HepG2 (cell line): ENCODE results near the gene FAM110A. TPM values are rescaled to one million over a fixed set of nuclear protein-coding genes. Genes with fewer than 3 reads are reported as not detected.
"Not testable (repeated sequence)": the region's sequence is repeated elsewhere in the genome, so short reads cannot be mapped to it uniquely, and the experiment has no call there.

Source experiments
- ATAC-seq: fragments of 200-7000 bp; cut with Tn5 transposase; 3 replicates; pipeline ENCODE4 v1.9.1; 2020; ENCODE audit warnings: mild to moderate bottlenecking, moderate library complexity
- BruUV-seq: library from RNA; stranded (reverse); fragments of 400-500 nt; replicated peaks from 2 replicates; lab custom pipeline; 2021; lab: Mats Ljungman, UMichigan
- CTCF ChIA-PET: fragments of 300-600 bp; formaldehyde crosslinking; extraction: SDS; loops from one replicate; lab custom pipeline; 2021; ENCODE audit warnings: low total read pairs, inconsistent platforms, low intra/inter-chr PET ratio; lab: Yijun Ruan, JAX
- POLR2A ChIA-PET: fragments of 350-600 bp; sonication (Branson Sonifier 250); formaldehyde crosslinking; loops from one replicate; lab custom pipeline; 2020; ENCODE audit warnings: antibody characterized with exemption, inconsistent platforms; lab: Yijun Ruan, JAX
- DNase-seq: peaks from one replicate; pipeline ENCODE4 v3.0.0-alpha.2; 2015; ENCODE audit warnings: low spot score
- FAIRE-seq: peaks from 3 replicates; lab custom pipeline; 2011; peaks lifted over from hg19 to GRCh38; lab: Jason Lieb, UNC
- H2AFZ ChIP-seq: one replicate; pipeline ENCODE4 v1.6.1; 2011; ENCODE audit warnings: low read length, inconsistent platforms
- H3K27ac ChIP-seq: fragments of 300-600 bp; 3 replicates; pipeline ENCODE4 v1.8.0; 2011; ENCODE audit warnings: mixed run types, mild to moderate bottlenecking, mixed read lengths, low read length, inconsistent platforms; ENCODE audit not compliant: insufficient read depth; ENCODE audit errors: extremely low read length
- H3K27me3 ChIP-seq, 2 experiments: fragments of 200-600 bp in 1 of 2; 2 replicates in 1 of 2; 3 replicates in 1 of 2; pipeline versions ENCODE4 v1.6.0 to v1.8.0; 2011; ENCODE audit warnings: low read length in 2 of 2, mild to moderate bottlenecking in 2 of 2, moderate library complexity in 2 of 2, inconsistent platforms in 1 of 2; ENCODE audit not compliant: insufficient read depth in 2 of 2, control insufficient read depth in 1 of 2
- H3K36me3 ChIP-seq, 2 experiments: fragments of 200-600 bp in 1 of 2; replicated peaks in 1 of 2; 2 replicates in 1 of 2; 3 replicates in 1 of 2; pipeline versions ENCODE4 v1.5.1 to v1.8.0; 2011; ENCODE audit warnings: low read length in 2 of 2, inconsistent platforms in 1 of 2; ENCODE audit not compliant: insufficient read depth in 2 of 2, control insufficient read depth in 1 of 2
- H3K4me1 ChIP-seq: 2 replicates; pipeline ENCODE4 v1.5.1; 2012; ENCODE audit warnings: low read length, inconsistent platforms; ENCODE audit not compliant: insufficient read depth
- H3K4me2 ChIP-seq: 2 replicates; pipeline ENCODE4 v1.6.0; 2011; ENCODE audit warnings: low read depth, low read length, inconsistent platforms
- H3K4me3 ChIP-seq, 3 experiments: fragments of 200-600 bp in 1 of 3; sonication (generic), shearing (Covaris generic) in 1 of 3; replicated peaks in 1 of 3; 2 replicates each; pipeline ENCODE4 v1.5.1; 2011 to 2016; ENCODE audit warnings: low read length in 3 of 3, inconsistent platforms in 2 of 3, low read depth in 2 of 3, mild to moderate bottlenecking in 2 of 3, control low read depth in 1 of 3, mixed read lengths in 1 of 3; ENCODE audit not compliant: insufficient read depth in 1 of 3
- H3K79me2 ChIP-seq: one replicate; pipeline ENCODE4 v1.6.1; 2011; ENCODE audit warnings: low read length, inconsistent platforms; ENCODE audit not compliant: insufficient read depth
- H3K9ac ChIP-seq: 2 replicates; pipeline ENCODE4 v1.6.0; 2011; ENCODE audit warnings: mild to moderate bottlenecking, low read depth, low read length, inconsistent platforms; ENCODE audit not compliant: insufficient read depth
- H3K9me3 ChIP-seq: 2 replicates; pipeline ENCODE4 v1.5.1; 2012; ENCODE audit warnings: mild to moderate bottlenecking, low read length
- H4K20me1 ChIP-seq: 2 replicates; pipeline ENCODE4 v1.6.0; 2011; ENCODE audit warnings: inconsistent platforms, mild to moderate bottlenecking, low read length, moderate library complexity; ENCODE audit not compliant: insufficient read depth
- CEBPZ ChIP-seq: IDR thresholded peaks from 2 replicates; pipeline ENCODE4 v1.6.1; 2012; ENCODE audit warnings: low read length, improper control_type of control experiment
- MLLT10 ChIP-seq: sonication (generic); formaldehyde crosslinking; IDR thresholded peaks from 2 replicates; pipeline ENCODE4 v1.4.0; 2020; ENCODE audit warnings: missing genetic modification reagents
- RBM22 ChIP-seq: fragments of 200-400 bp; formaldehyde crosslinking; optimal IDR thresholded peaks from 2 replicates; pipeline ENCODE3; 2017; ENCODE audit warnings: mild to moderate bottlenecking, low read length, moderate library complexity
- STAG1 ChIP-seq: sonication (generic); formaldehyde crosslinking; IDR thresholded peaks from 2 replicates; pipeline ENCODE4 v1.4.0; 2020; ENCODE audit warnings: missing genetic modification reagents
- ZFP36 ChIP-seq: fragments of 150-350 bp; IDR thresholded peaks from 2 replicates; pipeline ENCODE4 v1.6.1; 2018; ENCODE audit warnings: borderline replicate concordance, low read length, low read depth; ENCODE audit not compliant: partially characterized antibody
- ZNF724P ChIP-seq: sonication (generic); formaldehyde crosslinking; IDR thresholded peaks from 2 replicates; pipeline ENCODE4 v1.8.0; 2022; ENCODE audit warnings: missing genetic modification reagents, borderline replicate concordance
- WGBS: methylation state at CpG from one replicate; pipeline ENCODE4 v1.1.6; 2017; ENCODE audit warnings: low lambda C conversion rate; 5-methylcytosine and 5-hydroxymethylcytosine counted together
- in situ Hi-C: cut with HindIII; loops from 2 replicates; pipeline ENCODE4 v1.10.0; 2017; ENCODE audit warnings: low pct_unique_long_range_greater_than_20kb; ENCODE audit not compliant: extremely low pct_ligation_motif_present
- intact Hi-C: fragments of 100-400 bp; cut with micrococcal nuclease; formaldehyde crosslinking; loops from one replicate; pipeline ENCODE4 v1.10.0; 2022; ENCODE audit not compliant: unreplicated experiment
- polyA plus RNA-seq, 8 experiments: library from polyadenylated mRNA; depleted of rRNA in 3 of 8; stranded (reverse) in 7 of 8; unstranded in 1 of 8; fragments of >200 nt; fragmentation: Illumina TruSeq in 4 of 8; extraction: Trizol in 4 of 8; gene quantifications; 2 replicates each; pipeline versions ENCODE4 v1.2.1 to v1.2.3, GENCODE V29; 2011 to 2016; ENCODE audit warnings: low read depth in 4 of 8, missing spikeins in 1 of 8, mixed read lengths in 1 of 8; ENCODE audit not compliant: insufficient read depth in 1 of 8
- total RNA-seq, 5 experiments: library from RNA; depleted of rRNA; stranded (reverse); fragments of >200 nt; fragmentation: Illumina TruSeq; extraction: Trizol; gene quantifications; 2 replicates each; pipeline ENCODE4 v1.2.3, GENCODE V29; 2016; ENCODE audit warnings: low read depth in 1 of 5
- TF ChIP-seq, protein P1 (sequence below): sonication (generic); formaldehyde crosslinking; IDR thresholded peaks from 2 replicates; pipeline ENCODE4 v1.5.1; 2020; ENCODE audit warnings: mild to moderate bottlenecking, missing genetic modification reagents, moderate library complexity

FAM110A gene
- total and polyA plus RNA-seq, 2 of the 13 experiments (the other 11 are each of a cell fraction or from before 2014, with no cell fraction given), result 1.9 TPM

DNA sequence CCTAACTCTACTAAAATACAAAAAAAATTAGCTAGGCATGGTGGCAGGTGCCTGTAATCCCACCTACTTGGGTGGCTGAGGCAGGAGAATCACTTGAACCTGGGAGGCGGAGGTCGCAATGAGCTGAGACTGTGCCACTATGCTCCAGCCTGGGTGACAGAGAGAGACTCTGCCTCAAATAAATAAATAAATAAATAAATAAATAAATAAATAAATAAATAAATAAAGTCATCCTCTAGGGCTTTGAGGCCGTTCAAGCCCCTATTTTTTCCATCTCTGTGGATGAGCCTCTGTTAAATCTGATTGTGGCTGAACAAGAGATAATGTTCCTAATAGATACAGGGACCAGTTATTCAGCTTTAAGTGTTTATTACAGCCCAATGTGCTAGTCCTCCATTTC is 31.8 kb upstream of the FAM110A start (continued):
- TF ChIP-seq, protein P1, sequence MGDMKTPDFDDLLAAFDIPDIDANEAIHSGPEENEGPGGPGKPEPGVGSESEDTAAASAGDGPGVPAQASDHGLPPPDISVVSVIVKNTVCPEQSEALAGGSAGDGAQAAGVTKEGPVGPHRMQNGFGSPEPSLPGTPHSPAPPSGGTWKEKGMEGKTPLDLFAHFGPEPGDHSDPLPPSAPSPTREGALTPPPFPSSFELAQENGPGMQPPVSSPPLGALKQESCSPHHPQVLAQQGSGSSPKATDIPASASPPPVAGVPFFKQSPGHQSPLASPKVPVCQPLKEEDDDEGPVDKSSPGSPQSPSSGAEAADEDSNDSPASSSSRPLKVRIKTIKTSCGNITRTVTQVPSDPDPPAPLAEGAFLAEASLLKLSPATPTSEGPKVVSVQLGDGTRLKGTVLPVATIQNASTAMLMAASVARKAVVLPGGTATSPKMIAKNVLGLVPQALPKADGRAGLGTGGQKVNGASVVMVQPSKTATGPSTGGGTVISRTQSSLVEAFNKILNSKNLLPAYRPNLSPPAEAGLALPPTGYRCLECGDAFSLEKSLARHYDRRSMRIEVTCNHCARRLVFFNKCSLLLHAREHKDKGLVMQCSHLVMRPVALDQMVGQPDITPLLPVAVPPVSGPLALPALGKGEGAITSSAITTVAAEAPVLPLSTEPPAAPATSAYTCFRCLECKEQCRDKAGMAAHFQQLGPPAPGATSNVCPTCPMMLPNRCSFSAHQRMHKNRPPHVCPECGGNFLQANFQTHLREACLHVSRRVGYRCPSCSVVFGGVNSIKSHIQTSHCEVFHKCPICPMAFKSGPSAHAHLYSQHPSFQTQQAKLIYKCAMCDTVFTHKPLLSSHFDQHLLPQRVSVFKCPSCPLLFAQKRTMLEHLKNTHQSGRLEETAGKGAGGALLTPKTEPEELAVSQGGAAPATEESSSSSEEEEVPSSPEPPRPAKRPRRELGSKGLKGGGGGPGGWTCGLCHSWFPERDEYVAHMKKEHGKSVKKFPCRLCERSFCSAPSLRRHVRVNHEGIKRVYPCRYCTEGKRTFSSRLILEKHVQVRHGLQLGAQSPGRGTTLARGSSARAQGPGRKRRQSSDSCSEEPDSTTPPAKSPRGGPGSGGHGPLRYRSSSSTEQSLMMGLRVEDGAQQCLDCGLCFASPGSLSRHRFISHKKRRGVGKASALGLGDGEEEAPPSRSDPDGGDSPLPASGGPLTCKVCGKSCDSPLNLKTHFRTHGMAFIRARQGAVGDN (CRISPR knock-in tag), result no peak
- no peak for TF ChIP-seq STAG1 (CRISPR knock-in tag)

GRCh38 chr20:805713-806112 is 27.8 kb upstream of the FAM110A start:
- Histone ChIP-seq H3K9me3 (peaks cover 30% of the 10 kb centered on the region), H3K27me3 (peaks cover 0 to 4% of the 10 kb centered on the region in 2 experiments; a peak in 2 of 5 replicates), H3K4me2 (no peak overlapping the region), H3K4me3 (no peak overlapping the region), H3K9ac (no peak overlapping the region), H3K36me3 (no peaks in the 10 kb centered on the region), H4K20me1 (no peaks in the 10 kb centered on the region), H3K27ac (no peak overlapping the region), H2AFZ (no peak overlapping the region), H3K79me2 (no peaks in the 10 kb centered on the region), H3K4me1 (no peaks in the 10 kb centered on the region)
- WGBS, result 1% methylated on average over 1 of the region's 1 CpG
- no peak for DNase-seq
- POLR2A ChIA-PET, result no interaction called here
- in situ Hi-C loops, result no loop called here
- BruUV-seq, result no TSS peak
- no peak for FAIRE-seq
- TF ChIP-seq ZNF724P (CRISPR knock-in tag) (peak; percentile 84; the same call in 1 of the 2 replicates), MLLT10 (CRISPR knock-in tag) (no peak), ZFP36 (peak; percentile 98), RBM22 (no peak), CEBPZ (peak; percentile 68; the same call in 1 of the 2 replicates)
- TF ChIP-seq, all 625 proteins: peak for 3
- intact Hi-C loops, result no loop called here
- ATAC-seq, result no peak
- CTCF ChIA-PET, result no interaction called here

DNA sequence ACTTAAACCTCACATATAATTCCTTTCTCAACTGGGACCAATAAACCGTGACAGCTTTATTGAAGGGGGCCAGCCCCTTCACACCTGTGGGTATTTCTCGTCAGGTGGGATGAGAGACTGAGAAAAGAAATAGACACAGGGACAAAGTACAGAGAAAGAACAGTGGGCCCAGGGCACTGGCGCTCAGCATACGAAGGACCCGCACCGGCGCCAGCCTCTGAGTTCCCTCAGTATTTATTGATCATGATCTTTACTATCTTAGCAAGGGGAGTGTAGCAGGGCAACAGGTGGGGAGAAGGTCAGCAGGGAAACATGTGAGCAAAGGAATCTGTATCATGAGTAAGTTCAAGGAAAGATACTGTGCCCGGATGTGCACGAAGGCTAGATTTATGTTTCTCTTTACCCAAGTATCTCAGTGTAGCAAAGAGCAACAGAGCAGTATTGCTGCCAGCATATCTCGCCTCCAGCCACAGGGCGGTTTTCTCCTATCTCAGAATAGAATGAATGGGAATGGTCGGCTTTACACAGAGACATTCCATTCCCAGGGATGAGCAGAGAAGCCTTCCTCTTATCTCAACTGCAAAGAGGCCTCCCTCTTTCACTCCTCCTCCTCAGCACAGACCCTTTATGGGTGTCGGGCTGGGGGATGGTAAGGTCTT is 21.6 kb upstream of the FAM110A start:
- H3K4me1 ChIP-seq, H3K36me3 ChIP-seq, H3K9ac ChIP-seq, H3K27ac ChIP-seq, H3K79me2 ChIP-seq, H3K4me3 ChIP-seq, H4K20me1 ChIP-seq, H3K27me3 ChIP-seq, H2AFZ ChIP-seq, DNase-seq, BruUV-seq, H3K9me3 ChIP-seq, FAIRE-seq, ATAC-seq, H3K4me2 ChIP-seq: not testable (repeated sequence)
- intact Hi-C loops, result loop anchor here (10.0 kb wide), 1 partner anchor 373 kb away; the partner anchor contains the start of gene TMEM74B
- ChIA-PET POLR2A (interaction anchor here (0.7 kb wide), 1 partner anchor 22 kb away, joined by 3 read pairs; no protein-coding TSS in a partner anchor), CTCF (interaction anchor here (10.9 kb wide), 1 partner anchor 144 kb away, joined by 185 read pairs; no protein-coding TSS in a partner anchor)
- WGBS, result 27% methylated on average over 13 of the region's 13 CpGs
- in situ Hi-C loops, result loop anchor here (10.0 kb wide), 2 partner anchors 293 to 373 kb away; partner anchors contain the start of gene TMEM74B
